GM18499 (cell line): ENCODE measurements around the gene COQ8B.

Source experiments
- ATAC-seq: cut with Tn5 transposase; IDR thresholded peaks from one replicate; pipeline ENCODE4 v1.9.1; 2021; ENCODE audit warnings: moderate number of reproducible peaks; ENCODE audit not compliant: insufficient read depth, unreplicated experiment

Gene COQ8B

GRCh38 chr19:40693150-40693788, 23.4 kb downstream of the COQ8B start:
- ATAC-seq: no peak

GRCh38 chr19:40692212-40692551, 24.5 kb downstream of the COQ8B start:
- no peak for ATAC-seq

GRCh38 chr19:40691421-40692211, 25.1 kb downstream of the COQ8B start:
- ATAC-seq: no peak

GRCh38 chr19:40690693-40691420, 25.8 kb downstream of the COQ8B start:
- no peak for ATAC-seq

DNA sequence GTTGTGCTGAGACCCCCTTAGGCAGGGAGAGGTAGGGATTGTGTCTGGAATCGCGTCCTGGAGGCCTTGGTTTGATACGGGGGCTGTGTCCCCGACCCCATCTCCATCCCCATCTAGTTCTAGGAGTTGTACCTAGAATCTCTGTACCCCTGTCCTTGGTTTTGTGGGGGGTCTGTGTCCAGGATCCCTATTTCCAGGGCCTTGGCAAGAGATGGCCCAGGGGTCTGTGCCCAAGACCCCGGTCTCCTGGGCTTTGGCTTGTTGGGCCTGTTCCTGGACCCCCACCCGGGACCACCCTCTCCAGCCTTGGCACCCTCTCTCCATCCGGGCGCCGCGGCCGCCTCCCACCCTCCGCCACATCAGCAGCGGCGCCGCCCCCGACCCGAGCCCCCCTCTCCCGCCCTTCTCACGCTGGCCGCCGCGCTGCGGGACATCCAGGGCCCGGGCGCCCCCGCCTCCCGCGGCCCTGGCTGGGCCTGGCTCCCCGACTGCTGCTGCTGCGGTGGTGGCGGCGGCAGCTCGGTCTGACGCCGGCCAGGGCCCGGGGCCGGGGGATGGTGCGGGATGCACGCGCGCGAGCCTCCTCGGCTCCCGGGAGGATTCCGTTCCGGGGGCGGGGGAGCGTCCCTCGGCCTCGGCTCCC, 26.5 kb downstream of the COQ8B start, which contains the start of gene NUMBL:
TSS of gene NUMBL (minus strand) at position 602 of the 643 bp plus-strand sequence. CDS start at position 434, 168 bp downstream.
- no peak for ATAC-seq

GRCh38 chr19:40689339-40690049, 27.2 kb downstream of the COQ8B start:
- no peak for ATAC-seq

DNA sequence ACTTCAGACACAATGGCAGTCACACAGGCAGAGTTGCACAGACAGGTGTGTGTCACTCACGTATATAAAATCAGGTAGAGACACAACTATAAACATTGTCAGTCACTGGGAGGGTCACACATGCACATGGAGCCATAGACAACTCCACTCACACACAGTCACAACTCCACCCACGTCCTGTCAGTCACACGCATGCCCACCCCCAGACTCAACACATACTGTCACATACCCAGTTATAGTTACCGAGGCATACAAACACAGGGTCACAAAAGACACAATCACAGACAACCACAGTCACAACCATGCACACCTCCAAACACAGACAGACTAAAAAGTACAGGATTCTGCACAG, 27.7 kb downstream of the COQ8B start:
- no peak for ATAC-seq

- no peak for ATAC-seq
These were observed 28.4 kb downstream of the COQ8B start for GRCh38 chr19:40688309-40688708.

GRCh38 chr19:40687525-40688016, 29.1 kb downstream of the COQ8B start:
- no peak for ATAC-seq

DNA sequence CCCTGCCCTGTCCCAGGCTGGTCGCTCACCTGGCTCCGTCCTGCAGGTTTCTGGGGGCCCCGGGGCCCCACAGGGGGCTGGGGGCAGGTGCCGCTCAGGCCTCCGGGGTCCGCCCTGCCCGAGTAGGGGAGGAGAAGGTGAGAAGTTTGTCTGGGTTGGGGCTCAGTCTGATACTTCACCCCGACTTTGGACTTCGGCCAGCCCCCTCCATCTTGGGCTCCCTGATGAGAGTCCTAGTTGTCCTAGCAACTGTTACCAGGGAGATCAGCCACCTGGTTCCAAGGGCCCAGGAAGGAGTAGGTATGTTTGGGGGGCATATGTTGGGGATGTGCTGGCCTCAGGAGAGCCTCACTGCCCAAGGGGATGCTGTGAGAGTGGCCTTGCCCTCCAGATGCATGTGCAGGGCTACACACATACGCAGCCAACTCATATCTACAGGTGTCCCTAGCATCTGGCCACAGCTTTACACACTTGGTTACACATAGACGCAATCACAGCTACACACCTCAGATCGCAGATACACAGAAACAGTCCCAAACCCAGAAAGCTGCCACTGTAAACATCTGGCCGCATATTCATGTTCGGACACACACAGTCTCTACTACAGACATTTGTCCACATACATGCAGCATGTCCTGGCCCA, 29.7 kb downstream of the COQ8B start:
- ATAC-seq: no peak

DNA sequence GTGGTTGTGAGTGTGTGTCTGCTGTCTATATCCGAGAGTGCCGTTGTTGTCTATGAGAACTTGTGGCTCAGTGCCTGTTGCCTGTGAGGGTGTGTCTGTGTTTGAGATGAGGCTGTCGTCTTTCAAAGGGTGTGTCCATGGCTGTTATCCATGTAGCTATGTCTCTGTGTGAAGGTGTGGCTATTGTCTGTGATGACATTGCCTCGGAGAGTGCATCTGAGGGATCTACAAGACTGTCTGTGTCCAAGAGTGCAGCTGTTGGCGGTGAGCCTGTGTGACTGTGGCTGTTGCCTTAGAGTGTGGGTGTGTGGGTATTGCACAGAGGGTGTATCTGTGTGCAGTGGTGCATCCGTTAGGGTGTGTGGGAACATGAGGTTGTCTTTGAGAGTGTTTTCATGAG, 31.1 kb downstream of the COQ8B start:
- no peak for ATAC-seq

DNA sequence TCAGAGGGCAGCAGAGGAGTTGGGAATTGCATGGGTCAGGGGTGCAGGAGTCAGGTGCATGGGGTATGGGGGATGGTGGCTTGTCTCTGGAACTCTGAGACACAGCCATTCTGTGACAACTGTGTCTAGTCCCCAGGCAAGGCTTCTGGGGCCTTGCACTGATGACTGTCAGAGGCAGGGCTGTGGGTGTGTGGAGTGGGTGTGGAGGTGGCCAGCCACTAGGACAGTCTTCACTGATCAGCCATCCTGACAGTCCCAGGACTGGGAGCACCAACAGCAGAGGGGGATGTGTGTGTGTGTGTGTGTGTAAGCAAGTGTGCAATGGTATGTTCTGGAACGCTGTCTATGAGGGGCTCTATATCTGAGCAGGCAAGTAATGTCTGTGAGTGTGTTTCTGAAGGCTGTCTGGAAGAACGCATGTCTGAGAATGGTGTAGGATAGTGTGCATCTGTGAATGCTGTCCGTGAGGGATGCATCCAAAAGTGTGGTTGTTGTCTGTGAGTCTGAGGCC, 31.6 kb downstream of the COQ8B start:
- ATAC-seq: no peak

DNA sequence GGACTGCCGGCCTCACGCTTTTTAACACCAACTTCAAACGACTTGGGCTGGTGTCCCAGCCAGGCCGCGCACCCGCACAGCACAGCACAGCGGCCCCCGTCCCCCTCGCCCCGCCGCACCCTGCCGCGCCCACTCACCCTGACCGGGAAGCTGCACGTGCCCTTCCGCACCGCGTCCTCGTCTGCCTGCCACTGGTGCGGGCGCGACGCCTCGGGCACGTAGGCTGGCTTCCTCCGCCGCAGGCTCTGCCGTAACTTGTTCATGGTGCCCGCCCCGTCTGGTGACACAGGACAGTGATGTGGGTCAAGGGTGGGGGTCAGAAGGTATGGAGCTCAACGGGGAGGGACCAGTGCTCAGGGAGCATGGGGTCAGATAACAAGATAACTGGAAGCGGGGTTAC, 32.4 kb downstream of the COQ8B start:
- ATAC-seq: no peak

DNA sequence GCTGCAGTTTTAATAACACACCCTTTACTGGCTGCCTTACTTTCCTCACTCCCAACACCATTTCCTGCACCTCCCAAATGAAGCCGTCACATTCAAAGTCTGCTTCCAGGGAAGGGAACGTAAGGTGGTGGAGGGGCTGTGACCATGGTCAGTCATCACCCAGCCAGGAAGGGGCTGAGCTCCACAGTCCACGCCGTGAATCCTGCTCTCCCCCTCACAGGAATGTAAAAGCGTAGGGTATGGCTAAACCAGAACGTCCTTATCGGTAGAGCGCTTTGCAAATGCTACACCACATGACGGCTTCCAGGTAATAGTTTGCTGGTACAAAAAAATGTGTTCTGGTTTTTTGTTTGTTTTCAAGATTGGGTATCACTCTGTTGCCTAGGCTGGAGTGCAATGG, 33.2 kb downstream of the COQ8B start:
- no peak for ATAC-seq

DNA sequence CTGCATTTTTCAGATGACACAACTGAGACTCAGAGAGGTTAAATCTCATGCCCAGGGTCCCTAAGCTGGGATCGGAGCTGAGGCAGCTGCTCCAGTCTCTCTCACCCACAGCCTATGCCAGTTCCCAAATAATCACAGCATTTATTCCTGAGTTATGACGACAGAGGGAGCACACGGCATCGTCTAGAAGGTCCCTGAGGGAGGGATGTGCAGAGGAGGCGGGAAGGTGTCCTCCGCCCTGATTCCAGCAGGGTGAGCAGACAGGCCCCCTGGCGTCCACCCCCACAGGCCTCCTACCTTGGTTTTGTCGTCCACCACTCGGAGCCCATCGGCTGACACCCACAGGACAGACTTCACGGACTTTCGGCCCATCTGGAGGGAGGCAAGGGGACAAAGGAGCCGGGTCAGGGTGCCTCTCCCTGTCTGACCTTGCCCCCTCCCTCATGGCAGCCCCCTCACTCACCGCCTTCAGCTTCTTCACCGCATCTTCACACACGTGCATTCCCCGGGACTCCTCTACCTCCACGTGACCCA, 34.2 kb downstream of the COQ8B start:
- no peak for ATAC-seq

GRCh38 chr19:40681039-40681438, 35.6 kb downstream of the COQ8B start:
- no peak for ATAC-seq

DNA sequence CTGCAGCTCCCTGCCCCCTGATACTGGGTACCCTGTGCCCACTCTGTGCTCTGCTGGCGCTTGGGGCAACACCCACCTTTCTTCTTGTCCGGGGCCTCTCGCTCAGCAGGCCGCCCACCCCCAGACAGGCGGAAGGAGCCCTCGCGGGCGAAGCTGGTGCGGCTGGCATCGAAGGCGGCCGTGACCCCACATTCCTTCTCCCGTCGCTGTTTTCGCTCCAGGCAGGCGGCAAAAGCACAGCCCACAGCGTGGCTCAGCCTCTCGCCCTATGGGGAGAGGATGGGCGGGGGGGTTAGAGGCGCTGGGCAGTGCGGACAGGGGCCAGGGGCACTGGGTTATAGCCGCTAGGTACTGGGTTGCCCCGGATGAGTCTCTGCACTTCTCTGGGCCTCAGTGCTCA, 39.5 kb downstream of the COQ8B start:
- ATAC-seq: no peak

- ATAC-seq: no peak
These were observed 42.4 kb downstream of the COQ8B start for GRCh38 chr19:40674291-40674690.

DNA sequence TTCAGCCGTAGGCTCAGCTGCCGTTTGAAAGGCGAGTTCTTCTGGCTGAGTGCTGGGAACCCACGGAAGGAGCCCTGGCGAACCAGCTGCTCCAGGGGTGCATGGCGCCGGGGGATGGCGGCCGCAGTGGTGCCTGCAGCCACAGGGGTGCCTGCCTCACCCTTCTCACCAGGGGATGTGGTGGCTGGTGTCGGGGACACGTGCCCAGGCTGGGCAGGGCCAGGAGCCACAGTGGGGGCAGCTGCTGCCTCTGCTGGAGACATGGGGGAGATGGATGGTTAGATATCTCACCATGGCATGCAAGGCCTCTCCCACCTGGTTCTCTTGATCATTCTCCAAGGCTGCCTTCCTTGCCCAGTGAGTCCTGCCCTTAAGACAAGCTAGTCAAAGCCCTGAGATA, 43.3 kb downstream of the COQ8B start:
- ATAC-seq: no peak
